AG04449 (cell line): ENCODE data around the gene EML1.

Experiments
- CTCF ChIA-PET: fragments of 350-600 bp; formaldehyde crosslinking; extraction: SDS; loops from one replicate; lab custom pipeline; 2021; ENCODE audit warnings: antibody characterized with exemption; lab: Yijun Ruan, JAX
- POLR2A ChIA-PET: fragments of 400-600, 350-600 bp; formaldehyde crosslinking; extraction: SDS; loops from one replicate; lab custom pipeline; 2020; ENCODE audit warnings: antibody characterized with exemption, inconsistent platforms; lab: Yijun Ruan, JAX
- DNase-seq: peaks from one replicate; pipeline ENCODE4 v3.0.0-alpha.2; 2010; ENCODE audit warnings: low read depth, low spot score
- H3K4me3 ChIP-seq: 2 replicates; pipeline ENCODE4 v1.5.1; 2011; ENCODE audit warnings: low read depth, mild to moderate bottlenecking, control low read depth, low read length
- TF ChIP-seq, protein P1 (sequence below): IDR thresholded peaks from one replicate; pipeline ENCODE4 v1.5.1; 2011; ENCODE audit warnings: mild to moderate bottlenecking, moderate library complexity, low read length, control low read depth, inconsistent platforms; ENCODE audit not compliant: insufficient read depth; ENCODE audit errors: missing control alignments

The EML1 gene

DNA sequence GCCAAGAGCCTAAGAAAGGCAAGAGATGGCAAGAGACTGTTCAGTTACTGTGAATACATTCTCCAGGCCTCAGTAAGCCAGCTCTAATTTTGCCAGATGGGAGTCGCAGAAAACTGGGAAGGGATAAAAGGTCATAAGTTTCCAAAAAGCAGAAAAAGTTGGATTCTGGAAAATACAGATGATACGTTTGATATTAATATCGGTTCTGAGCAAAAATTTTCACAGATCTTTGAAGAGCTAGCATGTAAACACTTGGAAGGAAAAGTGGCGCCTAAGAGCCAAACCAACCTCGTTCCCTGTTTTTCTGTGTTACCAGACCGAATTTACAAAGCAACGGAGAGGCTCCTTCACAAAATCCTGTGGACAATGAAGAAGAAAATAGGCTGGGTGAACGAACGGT, 7.8 kb upstream of the EML1 start:
- POLR2A ChIA-PET, result no interaction called here

DNA sequence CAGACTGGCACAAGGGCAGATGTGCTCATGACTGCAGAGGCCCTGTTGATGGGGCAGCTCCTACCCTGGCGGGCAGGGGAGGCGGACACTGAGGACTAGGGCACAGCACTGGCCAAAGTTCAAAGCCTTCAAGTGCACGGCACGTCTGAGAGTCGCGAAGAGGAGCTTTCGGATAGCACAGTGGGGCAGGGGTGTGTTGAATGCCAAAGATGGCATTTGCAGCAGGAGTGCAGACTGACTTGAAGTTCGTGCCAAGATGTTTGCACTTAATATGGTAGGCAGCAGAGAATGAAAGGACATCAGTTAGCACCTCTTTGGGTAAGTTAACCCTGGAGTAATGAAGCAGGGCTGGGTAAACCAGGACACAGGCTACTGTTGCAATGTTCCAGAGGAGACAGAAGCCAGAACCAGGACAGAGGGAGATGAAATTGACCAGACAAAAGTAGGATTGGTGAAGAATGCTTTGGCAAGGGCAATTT, 6.7 kb upstream of the EML1 start:
- TF ChIP-seq, protein P1, sequence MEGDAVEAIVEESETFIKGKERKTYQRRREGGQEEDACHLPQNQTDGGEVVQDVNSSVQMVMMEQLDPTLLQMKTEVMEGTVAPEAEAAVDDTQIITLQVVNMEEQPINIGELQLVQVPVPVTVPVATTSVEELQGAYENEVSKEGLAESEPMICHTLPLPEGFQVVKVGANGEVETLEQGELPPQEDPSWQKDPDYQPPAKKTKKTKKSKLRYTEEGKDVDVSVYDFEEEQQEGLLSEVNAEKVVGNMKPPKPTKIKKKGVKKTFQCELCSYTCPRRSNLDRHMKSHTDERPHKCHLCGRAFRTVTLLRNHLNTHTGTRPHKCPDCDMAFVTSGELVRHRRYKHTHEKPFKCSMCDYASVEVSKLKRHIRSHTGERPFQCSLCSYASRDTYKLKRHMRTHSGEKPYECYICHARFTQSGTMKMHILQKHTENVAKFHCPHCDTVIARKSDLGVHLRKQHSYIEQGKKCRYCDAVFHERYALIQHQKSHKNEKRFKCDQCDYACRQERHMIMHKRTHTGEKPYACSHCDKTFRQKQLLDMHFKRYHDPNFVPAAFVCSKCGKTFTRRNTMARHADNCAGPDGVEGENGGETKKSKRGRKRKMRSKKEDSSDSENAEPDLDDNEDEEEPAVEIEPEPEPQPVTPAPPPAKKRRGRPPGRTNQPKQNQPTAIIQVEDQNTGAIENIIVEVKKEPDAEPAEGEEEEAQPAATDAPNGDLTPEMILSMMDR, result no peak
- ChIA-PET POLR2A (no interaction called here), CTCF (no interaction called here)
- no peak for DNase-seq
- no peak overlapping the region for H3K4me3 ChIP-seq

More for the DNA sequence above, 7.8 kb upstream of the EML1 start:
- TF ChIP-seq, protein P1, result no peak
- DNase-seq, result no peak
- CTCF ChIA-PET, result interaction anchor here (0.7 kb wide), 1 partner anchor 103 kb away, joined by 3 read pairs; no protein-coding TSS in a partner anchor
- no peak overlapping the region for H3K4me3 ChIP-seq

DNA sequence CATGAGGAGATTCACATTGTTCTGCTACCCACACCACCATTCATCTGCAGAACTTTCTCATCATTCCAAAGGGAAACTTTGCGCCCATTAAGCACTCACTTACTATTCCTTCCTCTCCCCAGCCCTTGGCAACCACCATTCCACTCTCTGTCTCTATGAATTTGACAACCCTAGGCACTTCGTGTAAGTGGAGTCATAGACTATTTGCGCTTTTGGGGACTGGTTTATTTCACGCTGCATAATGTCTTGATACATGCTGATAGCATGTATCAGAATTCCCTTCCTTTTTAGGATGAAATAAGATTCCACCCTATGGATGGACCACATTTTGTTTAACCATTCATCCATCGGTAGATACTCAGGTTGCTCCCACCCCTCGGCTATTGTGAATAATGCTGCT, 4.5 kb upstream of the EML1 start:
- H3K4me3 ChIP-seq, result no peak overlapping the region
- DNase-seq, result no peak
- TF ChIP-seq, protein P1, result no peak
- POLR2A ChIA-PET, result no interaction called here
- CTCF ChIA-PET, result no interaction called here

DNA sequence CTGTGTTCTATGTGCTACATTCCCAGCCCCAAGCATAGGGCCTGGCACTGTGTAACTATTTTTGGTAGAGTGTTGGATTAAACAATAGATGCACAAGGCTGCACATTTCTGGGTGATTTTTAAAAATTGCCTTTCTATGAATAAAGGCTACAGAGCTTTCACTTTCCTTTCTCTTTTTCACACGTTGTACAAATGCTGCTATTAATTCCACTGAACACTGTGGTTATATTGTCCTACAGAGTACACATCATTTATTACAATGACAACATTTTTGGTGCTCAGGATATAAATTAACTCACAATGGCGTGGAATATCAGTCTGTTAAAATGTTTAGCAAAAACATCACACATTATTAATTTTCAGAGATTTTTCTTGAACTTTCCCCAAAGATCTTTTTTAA, 3.6 kb upstream of the EML1 start:
- TF ChIP-seq, protein P1, result no peak
- CTCF ChIA-PET, result interaction anchor here (1.0 to 5.0 kb wide), 6 partner anchors 11 to 107 kb away, joined by 3 to 36 read pairs (median 5); no protein-coding TSS in a partner anchor
- no peak overlapping the region for H3K4me3 ChIP-seq
- POLR2A ChIA-PET, result no interaction called here
- DNase-seq, result no peak

DNA sequence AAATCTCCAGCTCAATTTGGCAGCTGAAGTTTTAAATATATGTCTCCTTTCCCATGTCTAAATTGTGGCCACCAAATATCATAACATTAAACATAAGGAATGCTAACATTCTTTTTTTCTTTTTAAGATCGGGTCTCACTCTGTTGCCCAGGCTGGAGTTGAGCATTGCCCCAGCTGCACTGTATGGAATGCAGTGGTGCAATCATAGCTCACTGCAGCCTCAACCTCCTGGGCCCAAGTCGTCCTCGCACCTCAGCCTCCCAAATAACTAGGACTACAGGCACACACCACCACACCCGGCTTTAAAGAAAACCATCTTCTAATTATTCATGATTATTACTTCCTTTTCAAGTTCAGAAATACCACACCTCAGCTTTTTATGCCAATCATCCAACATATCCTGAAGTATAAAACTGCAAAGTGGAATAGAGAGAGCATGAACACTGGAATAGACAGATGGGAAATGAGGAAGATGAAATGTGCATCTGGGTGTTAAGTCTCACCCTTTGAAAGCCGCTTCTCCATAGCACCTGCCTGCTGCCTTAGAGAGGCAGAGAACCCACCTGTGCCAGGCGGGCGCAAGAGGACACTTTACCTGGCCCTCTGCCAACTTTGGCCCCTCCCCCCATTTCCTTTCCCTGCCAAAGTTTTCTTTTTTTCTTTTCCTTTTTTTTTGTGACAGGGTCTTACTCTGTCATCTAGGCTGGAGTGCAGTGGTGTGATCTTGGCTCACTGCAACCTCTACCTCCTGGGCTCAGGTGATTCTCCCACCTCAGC, 2.8 kb upstream of the EML1 start:
- POLR2A ChIA-PET, result no interaction called here
- no peak overlapping the region for H3K4me3 ChIP-seq
- TF ChIP-seq, protein P1, result no peak
- CTCF ChIA-PET, result interaction anchor here (1.0 to 5.0 kb wide), 7 partner anchors 12 to 108 kb away, joined by 3 to 36 read pairs (median 5); no protein-coding TSS in a partner anchor
- no peak for DNase-seq

DNA sequence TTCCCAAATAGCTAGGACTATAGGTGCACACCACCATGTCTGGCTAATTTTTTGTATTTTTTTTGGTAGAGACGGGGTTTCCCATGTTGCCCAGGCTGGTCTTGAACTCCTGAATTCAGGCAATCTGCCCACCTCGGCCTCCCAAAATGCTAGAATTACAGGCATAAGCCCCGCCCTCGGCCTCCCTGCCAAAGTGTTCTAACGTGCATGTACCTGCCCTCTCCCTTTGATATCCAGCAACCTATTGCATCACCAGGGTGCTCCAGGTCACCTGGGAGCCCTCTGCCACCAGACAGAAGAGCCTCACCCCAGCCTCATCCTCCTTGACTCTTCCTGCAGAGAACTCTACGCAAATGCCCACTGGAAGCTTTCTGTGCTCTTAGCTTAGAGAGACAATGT, 2.2 kb upstream of the EML1 start:
- no peak overlapping the region for H3K4me3 ChIP-seq
- CTCF ChIA-PET, result interaction anchor here (0.9 to 5.0 kb wide), 6 partner anchors 16 to 97 kb away, joined by 3 to 36 read pairs (median 4); no protein-coding TSS in a partner anchor
- POLR2A ChIA-PET, result no interaction called here
- DNase-seq, result no peak
- TF ChIP-seq, protein P1, result no peak
